Calu3 (cell line): ENCODE data around the gene CDC45. TPM values are rescaled to one million over a fixed set of nuclear protein-coding genes. Genes with fewer than 3 reads are reported as not detected.
"Not testable (repeated sequence)": the region's sequence is repeated elsewhere in the genome, so short reads cannot be mapped to it uniquely, and the experiment has no call there.

Experiments
- BruUV-seq: library from RNA; stranded (reverse); fragments of 400-500 nt; replicated peaks from 2 replicates; lab custom pipeline; 2021; lab: Mats Ljungman, UMichigan
- CTCF ChIA-PET: fragments of 300-600 bp; sonication (Branson Sonifier 250); formaldehyde crosslinking; loops from one replicate; lab custom pipeline; 2022; ENCODE audit warnings: antibody characterized with exemption; lab: Charles Lee
- DNase-seq: peaks from one replicate; pipeline ENCODE4 v3.0.0; 2022
- H3K27ac Mint-ChIP-seq: one replicate; pipeline ENCODE4 v1.8.0; 2022; ENCODE audit warnings: mixed read lengths; ENCODE audit not compliant: unreplicated experiment
- H3K27me3 Mint-ChIP-seq: one replicate; pipeline ENCODE4 v1.8.0; 2022; ENCODE audit warnings: mixed read lengths; ENCODE audit not compliant: unreplicated experiment
- H3K36me3 Mint-ChIP-seq: one replicate; pipeline ENCODE4 v1.8.0; 2022; ENCODE audit warnings: mild to moderate bottlenecking, moderate library complexity, mixed read lengths; ENCODE audit not compliant: insufficient read depth, unreplicated experiment
- H3K4me1 Mint-ChIP-seq: one replicate; pipeline ENCODE4 v1.8.0; 2022; ENCODE audit warnings: mild to moderate bottlenecking, low read depth, mixed read lengths; ENCODE audit not compliant: unreplicated experiment
- H3K4me3 Mint-ChIP-seq: one replicate; pipeline ENCODE4 v1.8.0; 2022; ENCODE audit warnings: mild to moderate bottlenecking, low read depth, moderate library complexity, mixed read lengths; ENCODE audit not compliant: unreplicated experiment
- H3K9me3 Mint-ChIP-seq: one replicate; pipeline ENCODE4 v1.8.0; 2022; ENCODE audit warnings: low read depth, mixed read lengths; ENCODE audit not compliant: unreplicated experiment
- CTCF ChIP-seq: fragments of 200-600 bp; IDR thresholded peaks from one replicate; pipeline ENCODE4 v1.8.0; 2022; ENCODE audit warnings: antibody characterized with exemption; ENCODE audit not compliant: unreplicated experiment
- intact Hi-C: fragments of 100-400 bp; cut with micrococcal nuclease; formaldehyde crosslinking; loops from one replicate; pipeline ENCODE4 v1.10.0; 2022; ENCODE audit not compliant: unreplicated experiment
- total RNA-seq: library from RNA; stranded (reverse); gene quantifications from 2 replicates; pipeline ENCODE4 v1.2.3, GENCODE V29; 2022

CDC45 gene
- total RNA-seq, 1 experiment from 2014 or later, result 45.0 TPM

- Mint-ChIP-seq H3K36me3 (no peaks in the 10 kb centered on the region), H3K4me3 (no peak overlapping the region), H3K27me3 (peaks cover 67% of the 10 kb centered on the region), H3K27ac (no peak overlapping the region), H3K9me3 (no peaks in the 10 kb centered on the region), H3K4me1 (no peaks in the 10 kb centered on the region)
- intact Hi-C loops, result no loop called here
- CTCF ChIA-PET, result no interaction called here
- BruUV-seq, result no TSS peak
- no peak for TF ChIP-seq CTCF
- no peak for DNase-seq
Observed at GRCh38 chr22:19530751-19531150, 51.0 kb downstream of the CDC45 start.

GRCh38 chr22:19531327-19531726, 51.6 kb downstream of the CDC45 start:
- CTCF ChIA-PET, result interaction anchor here (0.7 kb wide), 1 partner anchor 35 kb away, joined by 4 read pairs; no protein-coding TSS in a partner anchor
- H3K4me1 Mint-ChIP-seq, H3K27ac Mint-ChIP-seq, intact Hi-C loops, H3K9me3 Mint-ChIP-seq, BruUV-seq, H3K36me3 Mint-ChIP-seq, H3K4me3 Mint-ChIP-seq, DNase-seq: not testable (repeated sequence)
- peaks cover 61% of the 10 kb centered on the region for H3K27me3 Mint-ChIP-seq

GRCh38 chr22:19533049-19533626, 53.4 kb downstream of the CDC45 start:
- no peak for DNase-seq
- Mint-ChIP-seq H3K4me1 (no peaks in the 10 kb centered on the region), H3K27ac (no peak overlapping the region), H3K9me3 (no peaks in the 10 kb centered on the region), H3K4me3 (no peak overlapping the region), H3K36me3 (no peaks in the 10 kb centered on the region), H3K27me3 (peaks cover 51% of the 10 kb centered on the region)
- TF ChIP-seq CTCF, result no peak
- no TSS peak for BruUV-seq
- CTCF ChIA-PET, result no interaction called here
- intact Hi-C loops, result no loop called here

GRCh38 chr22:19533857-19534256, 54.1 kb downstream of the CDC45 start:
- intact Hi-C loops, result no loop called here
- CTCF ChIA-PET, result interaction anchor here (0.6 kb wide), 1 partner anchor 284 kb away, joined by 6 read pairs; no protein-coding TSS in a partner anchor
- Mint-ChIP-seq H3K36me3 (no peaks in the 10 kb centered on the region), H3K27me3 (peaks cover 53% of the 10 kb centered on the region), H3K9me3 (no peaks in the 10 kb centered on the region), H3K27ac (no peak overlapping the region), H3K4me1 (no peaks in the 10 kb centered on the region), H3K4me3 (no peak overlapping the region)
- BruUV-seq, result no TSS peak
- DNase-seq, result no peak
- TF ChIP-seq CTCF, result no peak

- Mint-ChIP-seq H3K27me3 (peaks cover 53% of the 10 kb centered on the region), H3K36me3 (no peaks in the 10 kb centered on the region), H3K4me3 (no peak overlapping the region), H3K9me3 (no peaks in the 10 kb centered on the region), H3K4me1 (no peaks in the 10 kb centered on the region), H3K27ac (no peak overlapping the region)
- CTCF ChIA-PET, result no interaction called here
- BruUV-seq, result no TSS peak
- intact Hi-C loops, result no loop called here
- DNase-seq, result no peak
- no peak for TF ChIP-seq CTCF
Observed at GRCh38 chr22:19535001-19535400, 55.3 kb downstream of the CDC45 start.
